ENCODE data around the gene AKAIN1.
A peak's percentile ranks its signal among the peaks of the same experiment; 100 is the strongest.

Gene AKAIN1

GRCh38 chr18:5197032-5197434 lies at the start of gene AKAIN1:
AKAIN1 (minus strand) TSS chr18:5197257; CDS start chr18:5197053, 204 bp downstream.
- peak in 1 of 2 donors; percentile 22 for DNase-seq (ENCODE audit: low read depth in 2 of 2)

- DNase-seq (ENCODE audit: low read depth in 2 of 2) = no peak
Observed at GRCh38 chr18:5244941-5245340, 47.9 kb upstream of the AKAIN1 start.

- DNase-seq (ENCODE audit: low read depth in 2 of 2) = no peak
Observed at GRCh38 chr18:5239447-5239846, 42.4 kb upstream of the AKAIN1 start.

GRCh38 chr18:5238371-5238976 lies 41.4 kb upstream of the AKAIN1 start:
- DNase-seq (ENCODE audit: low read depth in 2 of 2) = no peak

- peak; percentile 76 to 88 for DNase-seq (ENCODE audit: low read depth in 2 of 2)
Observed at GRCh38 chr18:5237723-5238370, 40.8 kb upstream of the AKAIN1 start.

- DNase-seq (ENCODE audit: low read depth in 2 of 2) = no peak
Observed at GRCh38 chr18:5237083-5237722, 40.1 kb upstream of the AKAIN1 start.

- DNase-seq (ENCODE audit: low read depth in 2 of 2) = no peak
Observed at GRCh38 chr18:5214583-5215351, 17.7 kb upstream of the AKAIN1 start.

GRCh38 chr18:5207471-5208150 lies 10.6 kb upstream of the AKAIN1 start:
- DNase-seq (ENCODE audit: low read depth in 2 of 2) = no peak

GRCh38 chr18:5198311-5198710 lies 1.3 kb upstream of the AKAIN1 start:
- DNase-seq (ENCODE audit: low read depth in 2 of 2) = no peak

- DNase-seq (ENCODE audit: low read depth in 2 of 2) = no peak
Observed at GRCh38 chr18:5197461-5197860, 404 bp upstream of the AKAIN1 start.

- no peak for DNase-seq (ENCODE audit: low read depth in 2 of 2)
Observed at GRCh38 chr18:5196253-5197031, 615 bp downstream of the AKAIN1 start.

- no peak for DNase-seq (ENCODE audit: low read depth in 2 of 2)
Observed at GRCh38 chr18:5195656-5196055, 1.4 kb downstream of the AKAIN1 start.

GRCh38 chr18:5180254-5180653 lies 16.8 kb downstream of the AKAIN1 start:
- DNase-seq (ENCODE audit: low read depth in 2 of 2) = no peak

GRCh38 chr18:5178519-5178918 lies 18.5 kb downstream of the AKAIN1 start:
- DNase-seq (ENCODE audit: low read depth in 2 of 2) = no peak

GRCh38 chr18:5175378-5175777 lies 21.7 kb downstream of the AKAIN1 start:
- no peak for DNase-seq (ENCODE audit: low read depth in 2 of 2)

GRCh38 chr18:5173646-5174045 lies 23.4 kb downstream of the AKAIN1 start:
- DNase-seq (ENCODE audit: low read depth in 2 of 2) = no peak

- DNase-seq (ENCODE audit: low read depth in 2 of 2) = no peak
Observed at GRCh38 chr18:5173236-5173635, 23.8 kb downstream of the AKAIN1 start.

GRCh38 chr18:5167831-5168230 lies 29.2 kb downstream of the AKAIN1 start:
- no peak for DNase-seq (ENCODE audit: low read depth in 2 of 2)

- DNase-seq (ENCODE audit: low read depth in 2 of 2) = no peak
Observed at GRCh38 chr18:5166606-5167280, 30.3 kb downstream of the AKAIN1 start.

- DNase-seq (ENCODE audit: low read depth in 2 of 2) = no peak
Observed at GRCh38 chr18:5164903-5165302, 32.2 kb downstream of the AKAIN1 start.
